ENCODE results near the gene ACO2. TPM values are rescaled to one million over a fixed set of nuclear protein-coding genes. Genes with fewer than 3 reads are reported as not detected.
"Not testable (repeated sequence)": the region's sequence is repeated elsewhere in the genome, so short reads cannot be mapped to it uniquely, and the experiment has no call there.

ACO2 gene
- total and polyA plus RNA-seq, 5 experiments from 2014 or later: 64.2 to 91.9 (median 72.3) TPM

- Mint-ChIP-seq H3K4me1 (peaks cover 0 to 3% (median 2%) of the 10 kb centered on the region in 4 donors), H3K27ac (peak overlapping the region in 1 of 10 donors; percentile 20), H3K9me3 (no peaks in the 10 kb centered on the region), H3K4me3 (no peak overlapping the region), H3K36me3 (no peaks in the 10 kb centered on the region), H3K27me3 (peaks cover 11 to 34% (median 16%) of the 10 kb centered on the region in 5 donors)
- DNase-seq (no peak), ATAC-seq (no peak)
- POLR2A ChIA-PET: interaction anchor here (0.6 kb wide), 1 partner anchor 82 kb away, joined by 3 read pairs; no protein-coding TSS in a partner anchor
These were observed 88.7 kb downstream of the ACO2 start for GRCh38 chr22:41557401-41558240.

- H3K9me3 Mint-ChIP-seq: not testable (repeated sequence)
- POLR2A ChIA-PET: interaction anchor here (0.6 kb wide), 1 partner anchor 83 kb away, joined by 3 read pairs; no protein-coding TSS in a partner anchor
- H3K27me3 Mint-ChIP-seq: peaks cover 11 to 34% (median 19%) of the 10 kb centered on the region in 5 donors
These were observed 89.3 kb downstream of the ACO2 start for GRCh38 chr22:41558241-41558630.

DNA sequence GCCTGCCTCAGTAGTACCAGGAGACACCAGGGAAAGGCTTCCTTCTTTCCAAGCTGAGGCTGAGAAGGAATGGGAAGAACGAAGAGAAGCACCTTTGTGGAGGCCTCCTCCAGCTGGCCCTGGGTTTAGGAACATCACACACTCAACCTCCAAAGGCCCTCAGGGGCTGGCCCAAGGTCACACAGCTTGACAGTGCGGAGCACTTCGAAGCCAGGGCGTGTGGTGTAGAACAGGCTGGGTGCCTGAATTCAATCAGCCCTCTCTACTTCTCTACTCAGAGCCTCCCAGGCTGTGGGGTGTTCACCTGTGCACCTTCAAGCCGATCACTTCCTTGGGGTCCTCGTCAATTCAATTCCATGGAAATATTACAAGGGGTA lies 91.2 kb downstream of the ACO2 start:
- DNase-seq (no peak), ATAC-seq (no peak)
- POLR2A ChIA-PET: no interaction called here
- Mint-ChIP-seq H3K4me3 (no peak overlapping the region), H3K9me3 (no peaks in the 10 kb centered on the region), H3K36me3 (no peaks in the 10 kb centered on the region), H3K27ac (no peak overlapping the region), H3K27me3 (peaks cover 11 to 34% (median 19%) of the 10 kb centered on the region in 5 donors), H3K4me1 (peaks cover 0 to 3% (median 2%) of the 10 kb centered on the region in 4 donors)

More at GRCh38 chr22:41558241-41558630, 89.3 kb downstream of the ACO2 start:
- not testable (repeated sequence) for H3K4me1 Mint-ChIP-seq, H3K36me3 Mint-ChIP-seq, DNase-seq, H3K4me3 Mint-ChIP-seq, ATAC-seq
- peak overlapping the region in 1 of 10 donors; percentile 43 for H3K27ac Mint-ChIP-seq

GRCh38 chr22:41561335-41561734 lies 92.4 kb downstream of the ACO2 start:
- H3K9me3 Mint-ChIP-seq: no peaks in the 10 kb centered on the region
- POLR2A ChIA-PET: no interaction called here
- H3K36me3 Mint-ChIP-seq: no peaks in the 10 kb centered on the region
- H3K27me3 Mint-ChIP-seq: peaks cover 9 to 32% (median 17%) of the 10 kb centered on the region in 5 donors
- H3K4me3 Mint-ChIP-seq: no peak overlapping the region
- H3K4me1 Mint-ChIP-seq: peaks cover 0 to 3% (median 2%) of the 10 kb centered on the region in 4 donors
- H3K27ac Mint-ChIP-seq: no peak overlapping the region
- ATAC-seq (no peak), DNase-seq (no peak)

- Mint-ChIP-seq H3K36me3 (no peaks in the 10 kb centered on the region), H3K4me3 (no peak overlapping the region), H3K4me1 (peaks cover 0 to 3% (median 1%) of the 10 kb centered on the region in 4 donors), H3K27ac (no peak overlapping the region), H3K9me3 (no peaks in the 10 kb centered on the region), H3K27me3 (peaks cover 8 to 29% (median 14%) of the 10 kb centered on the region in 5 donors)
- no peak for ATAC-seq
- POLR2A ChIA-PET: interaction anchor here (0.6 kb wide), 1 partner anchor 390 kb away, joined by 4 read pairs; no protein-coding TSS in a partner anchor
- no peak for DNase-seq
These were observed 92.9 kb downstream of the ACO2 start for GRCh38 chr22:41561788-41562187.

GRCh38 chr22:41562461-41562860 lies 93.5 kb downstream of the ACO2 start:
- no peak for DNase-seq
- POLR2A ChIA-PET: no interaction called here
- Mint-ChIP-seq H3K4me1 (no peaks in the 10 kb centered on the region), H3K36me3 (no peaks in the 10 kb centered on the region), H3K27me3 (peaks cover 8 to 27% (median 11%) of the 10 kb centered on the region in 5 donors), H3K27ac (no peak overlapping the region), H3K4me3 (no peak overlapping the region), H3K9me3 (no peaks in the 10 kb centered on the region)
- ATAC-seq: no peak

DNA sequence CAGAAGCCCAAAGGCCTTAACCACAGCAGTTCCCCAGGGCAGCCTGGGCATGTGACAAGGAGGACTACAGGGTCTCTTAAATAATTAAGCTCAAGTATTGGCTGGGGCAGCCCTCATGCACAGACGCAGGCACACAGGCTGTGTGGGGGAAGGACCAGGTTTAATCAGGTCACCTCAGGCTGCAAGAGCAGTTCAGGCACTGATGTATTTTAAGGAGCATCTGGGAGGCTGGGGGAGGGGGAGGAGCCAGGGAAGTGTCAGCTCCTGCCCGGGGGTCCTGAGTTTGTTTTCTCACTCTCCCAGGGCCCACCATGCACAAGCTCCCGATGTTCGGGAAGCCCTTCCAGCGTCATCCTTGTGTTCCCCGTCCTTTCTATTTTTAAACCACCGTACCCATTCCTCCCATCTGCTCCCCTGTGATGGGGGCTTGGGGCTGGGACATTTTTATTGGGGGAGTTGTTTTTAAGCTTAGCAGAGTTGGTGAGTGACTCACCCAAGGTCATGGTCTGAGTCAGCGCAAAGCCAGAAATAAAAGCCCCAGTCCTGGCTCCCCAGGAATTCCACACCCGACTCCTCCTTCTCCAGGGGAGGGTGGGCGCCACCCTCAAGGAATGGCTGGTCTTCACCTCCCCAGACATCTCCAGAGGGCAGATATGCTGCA lies 94.3 kb downstream of the ACO2 start:
- no peaks in the 10 kb centered on the region for H3K4me1 Mint-ChIP-seq
- no peaks in the 10 kb centered on the region for H3K36me3 Mint-ChIP-seq
- H3K9me3 Mint-ChIP-seq: no peaks in the 10 kb centered on the region
- ATAC-seq (no peak), DNase-seq (no peak)
- POLR2A ChIA-PET: no interaction called here
- H3K4me3 Mint-ChIP-seq: no peak overlapping the region
- peaks cover 4 to 20% (median 9%) of the 10 kb centered on the region in 5 donors for H3K27me3 Mint-ChIP-seq
- no peak overlapping the region for H3K27ac Mint-ChIP-seq

DNA sequence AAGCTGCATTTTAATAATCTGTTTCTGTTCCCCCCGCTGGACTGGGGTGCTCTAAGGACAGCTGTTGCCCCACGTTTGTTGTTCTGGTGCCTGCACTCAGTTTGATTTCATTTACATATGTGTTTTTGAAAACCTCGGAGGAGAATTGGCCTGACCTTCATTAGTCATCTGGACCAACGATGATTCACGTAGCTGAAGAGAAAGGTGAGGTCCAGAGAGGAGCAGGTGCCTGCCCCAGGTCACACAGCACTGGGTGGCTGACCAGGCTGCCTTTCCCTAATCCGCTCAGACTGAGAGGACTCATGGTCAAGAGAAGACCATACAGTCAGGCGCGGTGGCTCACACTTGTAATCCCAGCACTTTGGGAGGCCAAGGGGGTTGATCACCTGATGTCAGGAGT lies 95.6 kb downstream of the ACO2 start:
- DNase-seq (no peak), ATAC-seq (no peak)
- Mint-ChIP-seq H3K27ac (no peak overlapping the region), H3K4me3 (no peak overlapping the region), H3K36me3 (no peaks in the 10 kb centered on the region), H3K4me1 (no peaks in the 10 kb centered on the region), H3K9me3 (no peaks in the 10 kb centered on the region), H3K27me3 (peaks cover 4 to 19% (median 9%) of the 10 kb centered on the region in 5 donors)
- POLR2A ChIA-PET: no interaction called here

- no peak for DNase-seq
- H3K27me3 Mint-ChIP-seq: peaks cover 4 to 11% (median 6%) of the 10 kb centered on the region in 5 donors
- no peak for ATAC-seq
- H3K36me3 Mint-ChIP-seq: no peaks in the 10 kb centered on the region
- H3K4me3 Mint-ChIP-seq: no peak overlapping the region
- no peaks in the 10 kb centered on the region for H3K4me1 Mint-ChIP-seq
- POLR2A ChIA-PET: no interaction called here
- H3K27ac Mint-ChIP-seq: peak overlapping the region in 1 of 10 donors; percentile 12
- H3K9me3 Mint-ChIP-seq: no peaks in the 10 kb centered on the region
These were observed 96.6 kb downstream of the ACO2 start for GRCh38 chr22:41565403-41566054.

GRCh38 chr22:41567512-41567768 lies 98.5 kb downstream of the ACO2 start:
- Mint-ChIP-seq H3K9me3 (no peaks in the 10 kb centered on the region), H3K4me1 (no peaks in the 10 kb centered on the region), H3K36me3 (no peaks in the 10 kb centered on the region), H3K4me3 (no peak overlapping the region), H3K27me3 (peaks cover 0 to 2% (median 0%) of the 10 kb centered on the region in 5 donors), H3K27ac (no peak overlapping the region)
- ATAC-seq (no peak), DNase-seq (no peak)
- POLR2A ChIA-PET: interaction anchor here (0.7 kb wide), 1 partner anchor 7 kb away, joined by 4 read pairs; no protein-coding TSS in a partner anchor

- no peaks in the 10 kb centered on the region for H3K4me1 Mint-ChIP-seq
- ATAC-seq: no peak
- POLR2A ChIA-PET: no interaction called here
- H3K4me3 Mint-ChIP-seq: no peak overlapping the region
- no peaks in the 10 kb centered on the region for H3K27me3 Mint-ChIP-seq
- no peaks in the 10 kb centered on the region for H3K9me3 Mint-ChIP-seq
- DNase-seq: no peak
- H3K36me3 Mint-ChIP-seq: no peaks in the 10 kb centered on the region
- H3K27ac Mint-ChIP-seq: no peak overlapping the region
These were observed 99.9 kb downstream of the ACO2 start for GRCh38 chr22:41568811-41569210.

DNA sequence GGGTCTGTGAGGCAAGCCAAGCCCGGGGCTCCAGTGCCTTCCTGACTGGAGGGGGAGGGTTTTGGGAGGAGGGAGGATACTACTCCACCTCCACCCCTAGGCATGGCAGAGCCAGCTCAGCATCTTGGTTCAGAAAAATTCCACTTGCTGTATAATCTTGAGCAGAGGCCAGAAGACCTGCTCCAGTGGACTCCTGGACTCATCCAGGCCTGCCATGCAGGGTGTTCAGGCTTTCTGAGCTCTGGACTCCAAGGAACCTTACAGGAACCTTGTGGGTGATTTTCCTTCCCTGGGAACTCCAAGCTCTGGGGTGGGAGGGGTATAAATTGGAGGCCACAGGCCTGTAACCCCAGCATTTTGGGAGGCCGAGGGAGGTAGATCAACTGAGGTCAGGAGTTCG lies 101.3 kb downstream of the ACO2 start:
- Mint-ChIP-seq H3K9me3 (no peaks in the 10 kb centered on the region), H3K4me3 (no peak overlapping the region)
- POLR2A ChIA-PET: no interaction called here

GRCh38 chr22:41571786-41572185 lies 102.9 kb downstream of the ACO2 start:
- no peak overlapping the region for H3K27ac Mint-ChIP-seq
- DNase-seq (no peak), ATAC-seq (no peak)
- no peak overlapping the region for H3K4me3 Mint-ChIP-seq
- no peaks in the 10 kb centered on the region for H3K9me3 Mint-ChIP-seq
- POLR2A ChIA-PET: interaction anchor here (0.7 kb wide), 1 partner anchor 9 kb away, joined by 3 read pairs; no protein-coding TSS in a partner anchor
- H3K27me3 Mint-ChIP-seq: no peaks in the 10 kb centered on the region
- peaks cover 0 to 3% (median under 1%) of the 10 kb centered on the region in 3 donors for H3K36me3 Mint-ChIP-seq
- peaks cover 0 to under 1% (median 0%) of the 10 kb centered on the region in 4 donors for H3K4me1 Mint-ChIP-seq

More for the DNA sequence above, 101.3 kb downstream of the ACO2 start:
- H3K36me3 Mint-ChIP-seq: no peaks in the 10 kb centered on the region
- no peak for ATAC-seq
- no peaks in the 10 kb centered on the region for H3K4me1 Mint-ChIP-seq
- DNase-seq: no peak
- no peak overlapping the region for H3K27ac Mint-ChIP-seq
- H3K27me3 Mint-ChIP-seq: no peaks in the 10 kb centered on the region

All from naive thymus-derived CD8-positive, alpha-beta T cell (primary cell).